LNCAP (cell line): ENCODE measurements around the gene ZYX.

ENCODE experiments used
- CTCF ChIP-seq: fragments of 450-650 bp; IDR thresholded peaks from 2 replicates; pipeline ENCODE4 v1.5.1; 2017; ENCODE audit warnings: mild to moderate bottlenecking

Gene ZYX

DNA sequence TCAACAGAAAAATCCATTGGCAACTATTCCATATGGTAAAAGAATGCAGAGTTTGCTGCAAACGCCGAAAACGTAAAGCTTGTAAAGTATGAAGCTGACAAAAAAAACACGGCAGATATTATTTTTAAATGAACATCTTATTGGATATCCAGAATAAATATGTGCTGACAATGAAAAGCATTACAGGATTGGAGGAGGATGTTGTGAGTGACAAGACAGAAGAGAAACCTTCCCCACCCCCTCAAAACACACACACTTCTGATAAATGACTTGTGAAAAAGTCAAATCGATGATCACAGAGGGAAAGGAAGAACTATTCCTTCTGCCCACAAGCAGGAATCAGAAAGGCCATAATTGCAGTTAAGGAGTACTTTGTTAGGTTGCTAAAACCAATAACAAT is 33.2 kb upstream of the ZYX start:
- TF ChIP-seq CTCF: no peak

DNA sequence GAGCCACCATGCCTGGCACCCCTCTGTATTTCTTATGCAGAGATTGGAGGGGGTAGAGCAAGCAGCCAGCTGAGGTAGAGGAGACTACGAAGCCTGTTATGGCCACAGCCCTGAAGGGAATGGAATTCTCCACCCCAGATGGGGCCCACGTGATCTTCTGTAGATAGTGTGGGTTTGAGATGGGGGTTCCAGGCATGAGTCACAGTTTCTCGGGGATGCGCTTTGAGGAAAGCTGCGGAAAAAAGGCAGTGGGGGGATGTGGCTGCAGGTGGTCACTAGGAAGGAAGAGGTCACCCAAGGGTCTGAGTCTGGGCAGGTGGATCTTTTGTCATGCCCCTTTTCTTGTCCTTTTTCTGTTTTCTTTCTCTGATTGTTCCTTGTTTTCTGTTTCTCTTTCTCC is 30.1 kb upstream of the ZYX start:
- TF ChIP-seq CTCF: no peak

- no peak for TF ChIP-seq CTCF
These were observed 29.6 kb upstream of the ZYX start for GRCh38 chr7:143351574-143351973.

DNA sequence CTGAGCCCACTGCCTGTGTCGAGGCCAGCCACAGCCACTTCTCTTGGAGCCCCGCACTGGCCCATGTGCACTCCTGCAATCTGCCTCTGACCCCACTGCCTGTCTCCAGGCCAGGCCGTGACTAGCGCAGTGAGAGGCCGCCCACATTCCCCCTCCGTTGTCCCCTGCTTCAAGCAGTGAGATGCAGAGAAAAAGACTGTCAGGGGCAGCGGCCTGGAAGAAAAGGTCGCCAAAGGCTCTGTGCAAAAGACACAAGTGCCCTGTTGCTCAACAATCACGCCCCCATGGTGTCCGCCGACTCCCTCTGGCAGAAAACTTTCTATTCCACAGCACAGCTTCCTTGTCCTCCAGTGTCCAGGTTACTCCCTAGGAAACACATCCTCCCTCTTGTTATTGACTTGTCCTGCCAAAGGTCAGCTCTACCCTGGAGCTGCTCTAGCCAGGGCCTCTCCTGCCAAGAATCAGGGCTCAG is 28.6 kb upstream of the ZYX start:
- TF ChIP-seq CTCF: no peak

GRCh38 chr7:143354376-143354775 is 26.8 kb upstream of the ZYX start:
- no peak for TF ChIP-seq CTCF

GRCh38 chr7:143354965-143355364 is 26.2 kb upstream of the ZYX start:
- no peak for TF ChIP-seq CTCF

DNA sequence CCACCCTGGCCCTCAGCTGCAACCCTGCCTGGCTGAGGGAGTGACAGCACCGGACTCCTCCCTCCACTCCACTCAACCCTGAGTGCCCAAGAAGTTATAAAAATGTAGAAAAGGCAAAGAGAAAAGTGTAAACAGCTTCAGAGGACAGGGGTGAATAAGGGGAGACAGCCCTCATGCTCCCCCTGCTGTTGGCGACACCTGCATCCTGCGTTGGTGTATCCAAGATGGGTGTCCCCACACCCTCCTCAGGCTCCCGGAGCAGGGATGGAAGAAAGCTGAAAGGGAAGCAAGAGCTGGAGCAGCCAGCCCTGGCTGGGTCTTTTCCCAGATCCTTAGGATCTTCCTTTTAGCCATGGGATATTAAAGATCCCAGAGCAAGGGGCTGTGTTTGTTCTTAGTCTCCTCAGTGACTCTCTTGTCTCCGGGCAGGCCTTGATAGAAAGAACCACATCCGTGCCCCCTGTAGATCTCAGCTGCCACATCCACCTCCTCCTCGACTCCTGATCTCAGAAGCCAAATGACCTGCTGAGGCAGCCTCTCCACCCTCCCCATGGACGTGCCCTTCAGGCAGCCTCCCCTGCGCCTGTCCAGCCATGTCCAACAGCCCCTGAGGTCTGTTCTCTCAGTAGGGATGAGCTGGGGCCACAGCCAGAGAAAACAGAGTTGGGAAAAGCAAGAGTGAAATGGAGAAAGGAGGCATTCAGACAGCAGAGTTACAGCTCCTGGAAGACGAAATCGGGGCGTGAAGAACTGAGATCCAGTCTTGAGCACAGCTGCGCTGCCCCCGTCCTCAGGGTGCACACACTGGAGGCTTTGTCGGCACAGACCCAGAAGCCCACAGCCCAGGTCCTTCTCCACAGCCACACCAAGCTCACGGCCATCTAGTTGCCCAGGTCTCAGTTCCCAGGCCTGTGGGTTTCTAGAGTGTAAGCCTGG is 25.4 kb upstream of the ZYX start:
- TF ChIP-seq CTCF: no peak
